ENCODE data around the gene BTBD7.
"Not testable (repeated sequence)": the region's sequence is repeated elsewhere in the genome, so short reads cannot be mapped to it uniquely, and the experiment has no call there.

Gene BTBD7, protein sequence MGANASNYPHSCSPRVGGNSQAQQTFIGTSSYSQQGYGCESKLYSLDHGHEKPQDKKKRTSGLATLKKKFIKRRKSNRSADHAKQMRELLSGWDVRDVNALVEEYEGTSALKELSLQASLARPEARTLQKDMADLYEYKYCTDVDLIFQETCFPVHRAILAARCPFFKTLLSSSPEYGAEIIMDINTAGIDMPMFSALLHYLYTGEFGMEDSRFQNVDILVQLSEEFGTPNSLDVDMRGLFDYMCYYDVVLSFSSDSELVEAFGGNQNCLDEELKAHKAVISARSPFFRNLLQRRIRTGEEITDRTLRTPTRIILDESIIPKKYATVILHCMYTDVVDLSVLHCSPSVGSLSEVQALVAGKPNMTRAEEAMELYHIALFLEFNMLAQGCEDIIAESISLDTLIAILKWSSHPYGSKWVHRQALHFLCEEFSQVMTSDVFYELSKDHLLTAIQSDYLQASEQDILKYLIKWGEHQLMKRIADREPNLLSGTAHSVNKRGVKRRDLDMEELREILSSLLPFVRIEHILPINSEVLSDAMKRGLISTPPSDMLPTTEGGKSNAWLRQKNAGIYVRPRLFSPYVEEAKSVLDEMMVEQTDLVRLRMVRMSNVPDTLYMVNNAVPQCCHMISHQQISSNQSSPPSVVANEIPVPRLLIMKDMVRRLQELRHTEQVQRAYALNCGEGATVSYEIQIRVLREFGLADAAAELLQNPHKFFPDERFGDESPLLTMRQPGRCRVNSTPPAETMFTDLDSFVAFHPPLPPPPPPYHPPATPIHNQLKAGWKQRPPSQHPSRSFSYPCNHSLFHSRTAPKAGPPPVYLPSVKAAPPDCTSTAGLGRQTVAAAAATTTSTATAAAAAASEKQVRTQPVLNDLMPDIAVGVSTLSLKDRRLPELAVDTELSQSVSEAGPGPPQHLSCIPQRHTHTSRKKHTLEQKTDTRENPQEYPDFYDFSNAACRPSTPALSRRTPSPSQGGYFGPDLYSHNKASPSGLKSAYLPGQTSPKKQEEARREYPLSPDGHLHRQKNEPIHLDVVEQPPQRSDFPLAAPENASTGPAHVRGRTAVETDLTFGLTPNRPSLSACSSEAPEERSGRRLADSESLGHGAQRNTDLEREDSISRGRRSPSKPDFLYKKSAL

GRCh38 chr14:93332853-93333630 is at the start of gene BTBD7:
BTBD7 (minus strand) TSS chr14:93333036; CDS start chr14:93296051, 36,985 bp downstream.
- peak; percentile 93 for DNase-seq

DNA sequence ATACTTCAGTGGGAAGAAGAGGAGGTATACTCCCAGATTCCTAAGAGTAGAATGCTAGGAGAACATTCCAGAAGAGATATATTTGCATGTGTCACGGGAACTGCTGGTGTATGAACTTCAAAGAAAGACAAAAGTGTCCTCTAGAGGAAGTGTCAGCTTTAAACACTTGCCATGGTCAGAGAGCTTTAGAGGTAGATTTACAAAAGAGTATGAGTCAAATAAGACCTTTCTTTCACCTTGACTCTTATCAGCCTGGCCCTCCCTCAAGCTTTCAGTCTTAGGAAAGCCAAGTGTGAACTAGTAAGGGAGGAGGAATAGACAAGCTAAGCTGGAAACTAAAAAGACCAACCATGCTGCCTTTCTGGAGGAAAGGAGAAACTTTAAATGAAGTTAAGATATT is 48.8 kb upstream of the BTBD7 start:
- no peak for DNase-seq

DNA sequence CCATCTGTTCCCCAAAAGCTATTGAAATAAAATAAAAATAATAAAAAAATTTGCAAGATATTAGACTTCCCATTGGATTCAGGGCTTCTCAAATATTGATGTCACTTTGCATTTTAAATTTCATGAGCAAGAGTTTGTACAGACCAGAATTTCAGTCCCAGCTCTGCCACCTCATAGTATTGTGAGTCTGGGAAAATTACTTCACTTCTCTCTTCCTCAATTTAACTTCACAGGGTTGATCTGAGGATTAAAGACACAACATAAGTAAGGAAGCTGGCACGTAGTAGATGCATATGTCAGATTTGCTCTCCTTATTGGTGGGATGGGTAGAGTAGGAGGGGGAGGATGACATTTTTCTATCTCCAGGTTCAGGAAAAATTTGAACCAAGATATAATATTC is 47.0 kb upstream of the BTBD7 start:
- DNase-seq: no peak

- DNase-seq: no peak
Measured at GRCh38 chr14:93375673-93376156, 42.9 kb upstream of the BTBD7 start.

GRCh38 chr14:93369713-93370266 is 37.0 kb upstream of the BTBD7 start:
- DNase-seq: no peak

- no peak for DNase-seq
Measured at GRCh38 chr14:93368996-93369712, 36.3 kb upstream of the BTBD7 start.

GRCh38 chr14:93354873-93355272 is 22.0 kb upstream of the BTBD7 start:
- DNase-seq: not testable (repeated sequence)

DNA sequence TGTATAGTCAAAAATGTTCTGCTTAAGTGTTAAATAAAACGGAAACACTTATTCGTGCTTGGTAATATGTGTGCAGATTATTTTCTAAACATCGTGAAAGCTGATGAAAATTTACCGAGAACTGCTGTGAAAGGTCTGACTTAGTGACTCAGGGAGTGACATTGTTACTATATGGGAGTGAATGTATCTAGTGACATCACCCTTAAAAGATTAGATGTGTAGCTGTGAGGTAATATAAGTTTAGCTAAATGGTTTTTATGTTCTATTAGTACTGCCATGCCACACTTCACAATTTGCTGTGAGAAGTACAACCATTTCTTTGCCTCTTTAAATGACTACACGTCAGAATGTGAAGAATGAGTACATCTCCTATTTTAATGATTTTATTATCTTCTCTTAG is 15.5 kb upstream of the BTBD7 start:
- DNase-seq: no peak

DNA sequence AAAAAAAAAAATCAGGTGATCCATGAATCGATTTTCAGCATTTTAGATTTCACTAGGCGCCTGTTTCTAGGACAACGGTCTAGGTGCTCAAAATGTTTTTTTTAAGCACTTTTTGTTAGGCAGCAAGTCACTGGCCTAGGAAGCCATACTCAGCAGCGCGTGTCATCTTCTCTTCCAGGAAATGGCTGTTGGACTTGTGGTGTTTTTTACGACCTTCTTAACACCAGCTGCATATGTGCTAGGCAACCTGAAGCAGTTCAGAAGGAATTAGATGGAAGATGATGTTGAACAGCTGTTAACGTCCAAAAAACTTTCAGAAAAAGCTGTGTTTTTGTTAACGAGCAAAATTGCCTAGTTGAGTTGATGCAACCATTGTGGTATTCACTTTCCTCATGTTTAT is 15.0 kb upstream of the BTBD7 start:
- DNase-seq: no peak

DNA sequence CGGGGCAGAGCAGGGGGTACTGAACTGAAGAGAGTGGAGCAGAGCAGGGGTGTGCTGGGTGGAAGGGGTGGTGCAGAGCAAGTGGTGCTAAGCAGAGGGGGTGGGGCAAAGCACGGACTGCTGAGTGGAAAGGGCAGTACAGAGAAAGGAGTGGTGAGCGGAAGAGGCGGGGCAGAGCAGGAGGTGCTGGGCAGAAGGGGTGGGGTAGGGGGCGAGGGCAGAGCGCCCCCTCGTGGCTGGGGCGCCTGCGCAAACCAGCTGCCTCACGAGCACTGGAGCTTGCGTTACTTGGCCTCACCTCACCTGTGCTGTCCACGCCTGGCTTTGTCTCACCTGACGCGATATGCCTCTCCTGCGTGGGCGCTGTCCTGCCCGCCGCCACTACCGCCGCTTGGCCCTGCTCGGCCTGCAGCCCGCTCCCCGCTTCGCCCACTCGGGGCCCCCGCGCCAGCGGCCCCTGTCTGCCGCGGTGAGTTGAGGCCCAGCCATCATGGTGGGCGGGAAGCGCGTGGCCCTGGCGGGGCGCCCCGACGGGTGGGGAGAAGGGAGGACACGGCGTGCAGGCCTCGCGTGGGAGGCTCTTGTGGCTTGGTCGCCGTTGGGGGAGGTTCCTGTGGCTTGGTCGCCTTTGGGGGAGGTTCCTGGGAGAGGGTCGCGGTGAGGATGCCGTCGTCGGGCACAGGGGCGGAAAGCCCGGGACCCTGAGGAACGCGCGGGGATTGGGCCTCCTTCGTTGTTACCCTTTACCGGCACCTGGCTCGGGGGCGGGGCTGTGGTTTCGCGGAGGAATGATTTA is 14.3 kb upstream of the BTBD7 start, which contains the start of gene COX8C:
TSS of gene COX8C (plus strand) at position 257 of the 796 bp plus-strand sequence. CDS start at position 344, 87 bp downstream.
- DNase-seq: no peak

GRCh38 chr14:93343797-93344196 is 11.0 kb upstream of the BTBD7 start:
- peak; percentile 46 for DNase-seq

DNA sequence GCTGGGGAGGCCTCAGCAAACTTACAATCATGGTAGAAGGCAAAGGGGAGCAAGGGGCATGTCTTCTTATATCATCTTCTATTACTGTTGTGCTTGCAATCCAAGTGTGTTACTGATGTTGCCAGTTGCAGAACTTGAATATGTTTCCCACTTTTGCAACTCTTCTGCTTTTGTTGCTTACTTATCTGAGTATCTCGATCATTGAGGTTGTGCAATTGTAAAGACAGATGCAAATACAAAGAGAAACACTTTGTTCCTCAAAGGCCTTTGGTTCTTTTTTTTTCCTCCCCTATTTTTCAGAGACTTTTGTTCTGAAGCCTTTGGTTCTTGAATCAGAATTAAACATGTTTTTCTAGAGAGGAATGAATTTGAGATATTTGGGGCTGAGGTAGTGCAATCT is 10.4 kb upstream of the BTBD7 start:
- no peak for DNase-seq

GRCh38 chr14:93337884-93338283 is 5.0 kb upstream of the BTBD7 start:
- no peak for DNase-seq

DNA sequence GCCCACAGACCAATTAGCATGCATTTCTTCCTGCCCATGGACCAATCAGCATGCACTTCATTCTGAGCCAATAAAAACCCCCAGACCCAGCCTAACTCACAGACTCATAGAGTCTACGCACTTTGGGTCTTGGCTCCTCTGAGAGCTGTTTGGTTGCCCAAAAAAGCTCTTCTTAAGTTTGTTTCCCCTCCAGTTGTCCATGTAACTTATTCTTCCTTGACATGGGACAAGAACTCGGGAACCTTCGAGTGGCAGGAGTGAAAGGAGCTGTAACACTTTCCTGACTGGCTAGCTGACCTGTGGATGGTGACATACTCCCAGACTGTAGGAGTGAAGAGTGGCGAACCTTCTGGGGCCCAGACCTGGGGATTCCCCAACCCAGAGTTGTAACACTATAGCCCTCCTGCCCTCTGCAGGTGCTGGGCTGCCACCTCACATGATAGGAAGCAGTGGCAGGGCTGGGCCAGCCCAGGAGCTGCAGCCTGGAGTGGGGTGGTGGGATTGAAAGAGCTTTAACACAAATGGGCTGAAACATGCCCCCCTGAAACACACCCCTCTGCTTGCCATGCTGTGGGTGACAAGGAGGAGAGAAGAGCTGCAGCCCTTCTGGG is 4.4 kb upstream of the BTBD7 start:
- no peak for DNase-seq

- DNase-seq: no peak
Measured at GRCh38 chr14:93333631-93334103, 831 bp upstream of the BTBD7 start.

GRCh38 chr14:93332397-93332852 is 411 bp downstream of the BTBD7 start:
- peak; percentile 19 for DNase-seq

GRCh38 chr14:93331728-93332396 is 974 bp downstream of the BTBD7 start:
- no peak for DNase-seq

- no peak for DNase-seq
Measured at GRCh38 chr14:93331002-93331727, 1.7 kb downstream of the BTBD7 start.

Measured in NCI-H1436 (cell line).